Neural progenitor cell (in vitro differentiated cells): ENCODE results near the gene SPON1. TPM values are rescaled to one million over a fixed set of nuclear protein-coding genes. Genes with fewer than 3 reads are reported as not detected.

Experiments used
- DNase-seq: peaks from one replicate; pipeline ENCODE4 v3.0.0-alpha.2; 2016; ENCODE audit warnings: low spot score
- H2AFZ ChIP-seq: fragments of 200-600 bp; sonication (generic); replicated peaks from 2 replicates; pipeline ENCODE4 v1.6.1; 2016; ENCODE audit warnings: antibody characterized with exemption
- H3F3A ChIP-seq: fragments of 200-600 bp; sonication (generic); 2 replicates; pipeline ENCODE4 v1.6.1; 2016; ENCODE audit warnings: antibody characterized with exemption, low read depth
- H3K27ac ChIP-seq: fragments of 200-600 bp; sonication (generic); 2 replicates; pipeline ENCODE4 v1.5.1; 2016; ENCODE audit warnings: mild to moderate bottlenecking
- H3K27me3 ChIP-seq: fragments of 200-600 bp; sonication (generic); 2 replicates; pipeline ENCODE4 v1.6.1; 2016; ENCODE audit warnings: mild to moderate bottlenecking, moderate library complexity
- H3K36me3 ChIP-seq: fragments of 200-600 bp; sonication (generic); 2 replicates; pipeline ENCODE4 v1.5.1; 2016
- H3K4me1 ChIP-seq: fragments of 200-600 bp; sonication (generic); 2 replicates; pipeline ENCODE4 v1.6.1; 2016; ENCODE audit warnings: mixed run types
- H3K4me2 ChIP-seq: fragments of 200-600 bp; sonication (generic); 2 replicates; pipeline ENCODE4 v1.6.1; 2016
- H3K4me3 ChIP-seq: fragments of 200-600 bp; sonication (generic); 2 replicates; pipeline ENCODE4 v1.5.1; 2016
- H3K79me2 ChIP-seq: fragments of 200-600 bp; sonication (generic); 2 replicates; pipeline ENCODE4 v1.6.1; 2016; ENCODE audit warnings: low read depth
- H3K9ac ChIP-seq: fragments of 200-600 bp; sonication (generic); 2 replicates; pipeline ENCODE4 v1.6.1; 2016
- H3K9me3 ChIP-seq: fragments of 200-600 bp; sonication (generic); 2 replicates; pipeline ENCODE4 v1.5.1; 2016; ENCODE audit warnings: low read depth
- H4K20me1 ChIP-seq: fragments of 200-600 bp; sonication (generic); 2 replicates; pipeline ENCODE4 v1.6.1; 2016; ENCODE audit warnings: low read depth
- H3K27ac Mint-ChIP-seq: 3 replicates; pipeline ENCODE4 v1.8.0; 2021; ENCODE audit warnings: mixed read lengths
- H3K27me3 Mint-ChIP-seq: 2 replicates; pipeline ENCODE4 v1.8.0; 2022; ENCODE audit warnings: low read depth, mild to moderate bottlenecking, inconsistent platforms, moderate library complexity, mixed read lengths; ENCODE audit not compliant: insufficient read depth
- H3K36me3 Mint-ChIP-seq: 3 replicates; pipeline ENCODE4 v1.8.0; 2021; ENCODE audit warnings: mixed read lengths
- H3K4me1 Mint-ChIP-seq: 3 replicates; pipeline ENCODE4 v1.8.0; 2021; ENCODE audit warnings: mixed read lengths
- H3K4me3 Mint-ChIP-seq: 3 replicates; pipeline ENCODE4 v1.8.0; 2021; ENCODE audit warnings: mild to moderate bottlenecking, moderate library complexity, mixed read lengths
- H3K9me3 Mint-ChIP-seq: 3 replicates; pipeline ENCODE4 v1.8.0; 2020; ENCODE audit warnings: mixed read lengths
- EZH2 ChIP-seq: fragments of 200-600 bp; sonication (generic); IDR thresholded peaks from 2 replicates; pipeline ENCODE4 v1.6.1; 2017; ENCODE audit warnings: antibody characterized with exemption, mild to moderate bottlenecking, moderate library complexity
- EZH2phosphoT487 ChIP-seq: fragments of 200-600 bp; sonication (generic); IDR thresholded peaks from 2 replicates; pipeline ENCODE4 v1.6.1; 2017; ENCODE audit warnings: antibody characterized with exemption
- total RNA-seq: library from RNA; depleted of rRNA; stranded (reverse); fragments of >200 nt; gene quantifications from 2 replicates; pipeline ENCODE4 v1.2.3, GENCODE V29; 2015; ENCODE audit warnings: low replicate concordance
- TF ChIP-seq, protein P1 (sequence below): fragments of 200-600 bp; sonication (generic); IDR thresholded peaks from 2 replicates; pipeline ENCODE4 v1.5.1; 2017; ENCODE audit warnings: antibody characterized with exemption, mild to moderate bottlenecking

The SPON1 gene
- total RNA-seq, 1 donor from 2014 or later = 35.4 TPM

DNA sequence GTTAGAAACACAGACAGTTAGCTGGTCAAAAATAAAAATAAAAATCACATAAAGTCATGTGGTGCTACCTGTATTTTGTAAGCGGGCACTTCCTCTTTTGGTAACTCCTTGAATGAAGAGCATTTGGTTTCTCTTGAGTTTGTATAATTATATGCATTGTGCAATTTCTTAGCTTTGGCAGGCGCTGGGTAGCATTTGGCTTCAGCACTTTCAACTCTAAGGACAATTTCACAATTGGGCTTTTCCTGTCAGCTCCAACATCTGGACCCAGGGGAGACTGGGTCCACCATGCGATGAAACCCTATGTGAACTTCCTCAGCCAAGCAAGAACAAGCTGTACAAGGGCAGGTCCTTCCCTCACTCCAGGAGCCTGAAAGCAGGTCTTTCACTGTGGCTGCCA, 227.4 kb downstream of the SPON1 start:
- Mint-ChIP-seq H3K9me3 (no peaks in the 10 kb centered on the region), H3K36me3 (no peaks in the 10 kb centered on the region), H3K4me1 (peaks cover 10% of the 10 kb centered on the region), H3K27me3 (no peaks in the 10 kb centered on the region), H3K4me3 (no peak overlapping the region), H3K27ac (no peak overlapping the region)
- Histone ChIP-seq H3K27me3 (no peaks in the 10 kb centered on the region), H3K9ac (no peak overlapping the region), H3K36me3 (no peaks in the 10 kb centered on the region), H3K27ac (no peak overlapping the region), H3K4me3 (no peak overlapping the region), H3K4me1 (peaks cover 18% of the 10 kb centered on the region), H3K9me3 (no peaks in the 10 kb centered on the region), H3K79me2 (no peaks in the 10 kb centered on the region), H3K4me2 (no peak overlapping the region), H4K20me1 (no peaks in the 10 kb centered on the region), H3F3A (no peaks in the 10 kb centered on the region), H2AFZ (no peak overlapping the region)
- no peak for DNase-seq
- TF ChIP-seq, protein P1, sequence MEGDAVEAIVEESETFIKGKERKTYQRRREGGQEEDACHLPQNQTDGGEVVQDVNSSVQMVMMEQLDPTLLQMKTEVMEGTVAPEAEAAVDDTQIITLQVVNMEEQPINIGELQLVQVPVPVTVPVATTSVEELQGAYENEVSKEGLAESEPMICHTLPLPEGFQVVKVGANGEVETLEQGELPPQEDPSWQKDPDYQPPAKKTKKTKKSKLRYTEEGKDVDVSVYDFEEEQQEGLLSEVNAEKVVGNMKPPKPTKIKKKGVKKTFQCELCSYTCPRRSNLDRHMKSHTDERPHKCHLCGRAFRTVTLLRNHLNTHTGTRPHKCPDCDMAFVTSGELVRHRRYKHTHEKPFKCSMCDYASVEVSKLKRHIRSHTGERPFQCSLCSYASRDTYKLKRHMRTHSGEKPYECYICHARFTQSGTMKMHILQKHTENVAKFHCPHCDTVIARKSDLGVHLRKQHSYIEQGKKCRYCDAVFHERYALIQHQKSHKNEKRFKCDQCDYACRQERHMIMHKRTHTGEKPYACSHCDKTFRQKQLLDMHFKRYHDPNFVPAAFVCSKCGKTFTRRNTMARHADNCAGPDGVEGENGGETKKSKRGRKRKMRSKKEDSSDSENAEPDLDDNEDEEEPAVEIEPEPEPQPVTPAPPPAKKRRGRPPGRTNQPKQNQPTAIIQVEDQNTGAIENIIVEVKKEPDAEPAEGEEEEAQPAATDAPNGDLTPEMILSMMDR = no peak
- TF ChIP-seq EZH2phosphoT487 = no peak

DNA sequence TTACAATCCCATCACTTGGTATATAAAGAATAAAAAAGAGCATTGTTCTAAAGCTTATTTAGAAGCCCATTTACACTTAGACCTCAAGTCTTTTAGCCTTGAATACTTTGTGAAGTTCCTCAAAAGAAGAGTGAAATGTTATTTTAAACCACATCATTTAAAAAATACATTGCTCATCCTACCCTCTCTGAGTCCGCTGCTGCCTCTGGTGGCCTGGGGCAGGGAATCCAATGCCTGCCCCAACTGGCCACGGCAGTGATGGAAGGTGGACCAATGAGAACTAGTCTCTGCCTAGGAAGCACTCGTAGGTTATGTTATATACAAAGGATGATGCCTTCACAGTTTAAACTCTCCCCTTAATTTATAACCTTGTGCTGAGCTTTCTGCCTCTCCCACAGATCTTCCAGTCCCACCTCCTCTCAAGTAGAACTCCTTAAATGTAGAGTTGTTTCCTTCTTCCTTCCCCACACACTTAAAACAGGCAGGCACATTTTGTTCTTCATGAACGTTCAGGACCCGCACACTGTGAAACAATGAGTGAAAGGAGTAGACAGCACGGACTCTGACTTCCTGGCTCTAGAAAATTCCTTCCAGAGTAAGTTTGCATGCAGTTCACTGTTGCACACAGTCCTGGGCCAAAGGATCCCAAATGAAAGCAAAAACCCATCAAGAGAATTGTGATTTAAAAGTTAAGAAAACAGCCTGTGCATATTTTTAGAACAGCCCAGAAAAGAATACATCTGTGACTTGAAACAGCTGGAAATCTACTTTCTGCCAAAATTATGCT, 228.7 kb downstream of the SPON1 start:
- no peaks in the 10 kb centered on the region for H3K9me3 ChIP-seq
- Mint-ChIP-seq H3K4me3 (no peak overlapping the region), H3K27me3 (no peaks in the 10 kb centered on the region), H3K9me3 (no peaks in the 10 kb centered on the region), H3K27ac (no peak overlapping the region), H3K36me3 (no peaks in the 10 kb centered on the region), H3K4me1 (peaks cover 8% of the 10 kb centered on the region)
- H3K36me3 ChIP-seq = no peaks in the 10 kb centered on the region
- H3K79me2 ChIP-seq = no peaks in the 10 kb centered on the region
- no peak overlapping the region for H3K9ac ChIP-seq
- DNase-seq = no peak
- no peak overlapping the region for H3K4me3 ChIP-seq
- H3K4me1 ChIP-seq = peaks cover 18% of the 10 kb centered on the region
- TF ChIP-seq, protein P1 = no peak
- H2AFZ ChIP-seq = no peak overlapping the region
- H3K4me2 ChIP-seq = no peak overlapping the region
- no peaks in the 10 kb centered on the region for H4K20me1 ChIP-seq
- H3F3A ChIP-seq = no peaks in the 10 kb centered on the region
- H3K27me3 ChIP-seq = no peaks in the 10 kb centered on the region
- no peak overlapping the region for H3K27ac ChIP-seq

GRCh38 chr11:14193644-14194043, 231.1 kb downstream of the SPON1 start:
- Histone ChIP-seq H4K20me1 (no peaks in the 10 kb centered on the region), H3F3A (no peaks in the 10 kb centered on the region), H3K9me3 (no peaks in the 10 kb centered on the region), H3K4me1 (peaks cover 18% of the 10 kb centered on the region), H3K4me2 (no peak overlapping the region), H3K36me3 (no peaks in the 10 kb centered on the region), H3K27ac (no peak overlapping the region), H3K79me2 (no peaks in the 10 kb centered on the region), H3K4me3 (no peak overlapping the region), H2AFZ (no peak overlapping the region), H3K27me3 (no peaks in the 10 kb centered on the region), H3K9ac (no peak overlapping the region)
- no peak overlapping the region for H3K4me3 Mint-ChIP-seq
- no peaks in the 10 kb centered on the region for H3K27me3 Mint-ChIP-seq
- TF ChIP-seq EZH2 (no peak), EZH2phosphoT487 (no peak)
- TF ChIP-seq, protein P1 = no peak
- peak overlapping the region; percentile 42 for H3K27ac Mint-ChIP-seq
- no peaks in the 10 kb centered on the region for H3K9me3 Mint-ChIP-seq
- peak; percentile 22 for DNase-seq
- H3K36me3 Mint-ChIP-seq = no peaks in the 10 kb centered on the region
- H3K4me1 Mint-ChIP-seq = peaks cover 7% of the 10 kb centered on the region
